NCI-H526 (cell line): ENCODE measurements around the gene SCIN.
"Not testable (repeated sequence)": the region's sequence is repeated elsewhere in the genome, so short reads cannot be mapped to it uniquely, and the experiment has no call there.

Experiments used
- DNase-seq, 2 experiments: peaks; one replicate each; lab custom pipeline; 2025; lab: John Stamatoyannopoulos, UW

The SCIN gene

GRCh38 chr7:12612622-12613021 lies 42.1 kb downstream of the SCIN start:
- no peak for DNase-seq

- no peak for DNase-seq
These were observed 49.0 kb downstream of the SCIN start for GRCh38 chr7:12619461-12620069.

DNA sequence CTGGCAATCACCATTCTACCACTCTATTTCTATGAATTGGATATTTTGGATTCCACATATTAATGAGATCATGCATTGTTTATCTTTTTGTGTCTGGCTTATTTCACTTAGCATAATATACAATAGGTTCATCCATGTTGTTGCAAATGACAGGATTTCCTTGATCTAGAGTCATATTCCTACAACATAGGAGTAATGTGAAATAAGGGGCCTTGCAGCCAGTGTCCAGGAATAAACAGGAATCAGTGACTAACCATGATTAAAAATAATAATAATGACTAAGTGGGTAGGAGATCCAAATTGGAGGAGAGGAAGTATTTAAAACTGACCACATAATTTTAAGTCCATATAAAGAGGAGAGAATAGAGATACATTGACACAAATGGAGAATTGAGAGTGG lies 49.9 kb downstream of the SCIN start:
- no peak for DNase-seq

- no peak for DNase-seq
These were observed 52.7 kb downstream of the SCIN start for GRCh38 chr7:12623223-12623622.

DNA sequence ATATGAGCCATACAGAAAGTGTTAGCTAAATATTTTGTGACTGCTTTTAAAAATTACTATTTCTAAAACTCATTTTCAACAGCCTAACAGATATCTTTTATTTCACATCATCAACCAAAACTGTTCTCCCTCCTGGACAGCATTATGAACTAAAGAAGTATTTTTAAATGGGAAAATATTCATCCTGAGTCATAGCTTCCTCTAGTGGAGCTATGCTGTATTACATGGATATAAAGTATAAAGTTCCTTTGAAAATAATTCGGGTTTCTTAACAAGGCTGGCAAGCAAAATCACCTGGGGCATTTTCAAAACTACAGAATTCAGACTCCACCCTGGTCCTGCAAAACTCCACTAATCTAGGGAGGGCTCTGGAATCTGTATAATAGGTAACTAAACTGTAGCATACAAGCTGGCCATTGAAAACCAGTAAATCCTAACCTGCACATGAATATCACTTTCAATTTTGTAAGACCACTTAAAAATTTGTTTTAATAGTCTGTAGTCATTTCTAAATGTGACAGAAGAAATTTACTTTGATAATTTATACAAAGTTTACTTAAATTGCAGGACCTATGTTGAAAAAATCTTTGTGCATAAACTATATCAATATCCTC lies 53.5 kb downstream of the SCIN start:
- DNase-seq, result peak; percentile 27 to 63

DNA sequence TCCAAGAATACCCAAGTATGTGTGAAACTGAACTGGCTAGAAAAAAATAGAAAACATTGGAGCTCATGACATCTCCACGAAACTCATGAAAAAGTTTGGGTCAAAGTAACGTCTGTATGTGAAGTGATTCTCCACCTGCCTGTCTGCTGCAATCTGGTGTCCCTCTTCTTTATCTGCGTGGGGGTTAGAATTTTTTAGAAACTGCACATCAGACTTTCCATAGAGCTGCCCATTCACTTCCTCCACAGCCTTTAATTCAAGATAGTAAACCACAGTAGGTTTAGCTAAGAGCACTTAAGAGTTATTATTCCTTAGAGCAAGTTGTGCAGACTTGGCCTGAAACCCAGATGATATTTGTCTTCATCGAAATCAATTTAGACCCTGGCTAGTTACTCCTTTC lies 55.3 kb downstream of the SCIN start:
- no peak for DNase-seq

DNA sequence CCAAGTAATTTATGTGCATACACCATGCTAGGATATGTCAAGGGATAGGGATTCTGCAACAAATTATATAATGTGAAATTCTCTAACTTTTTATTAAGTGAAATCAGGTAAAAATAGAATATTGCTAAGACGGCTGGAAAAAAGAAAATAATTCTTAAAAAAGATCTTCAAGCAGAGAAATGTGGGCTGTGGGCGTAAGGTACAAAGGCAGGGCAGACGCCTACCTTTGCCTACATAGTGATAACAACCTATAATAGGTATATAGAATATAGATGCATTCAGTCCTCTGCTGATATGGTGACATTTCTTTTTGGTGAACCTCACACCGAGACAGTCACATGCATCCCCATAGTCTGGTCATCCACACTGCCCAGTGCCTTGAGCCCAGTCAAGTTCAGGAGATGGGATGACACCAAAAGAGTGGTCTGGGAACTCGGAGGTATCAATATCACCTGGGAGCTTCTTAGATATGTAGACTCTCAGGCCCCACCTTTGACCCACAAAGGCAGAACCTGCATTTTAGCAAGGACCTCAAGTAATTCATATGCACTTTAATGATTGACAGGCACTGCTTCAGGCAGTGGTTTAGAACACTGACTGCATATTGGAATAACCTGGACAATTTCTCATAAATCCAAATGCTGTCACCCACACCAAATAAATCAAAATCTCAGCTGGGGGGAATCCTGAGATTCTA lies 59.4 kb downstream of the SCIN start:
- DNase-seq, result no peak

DNA sequence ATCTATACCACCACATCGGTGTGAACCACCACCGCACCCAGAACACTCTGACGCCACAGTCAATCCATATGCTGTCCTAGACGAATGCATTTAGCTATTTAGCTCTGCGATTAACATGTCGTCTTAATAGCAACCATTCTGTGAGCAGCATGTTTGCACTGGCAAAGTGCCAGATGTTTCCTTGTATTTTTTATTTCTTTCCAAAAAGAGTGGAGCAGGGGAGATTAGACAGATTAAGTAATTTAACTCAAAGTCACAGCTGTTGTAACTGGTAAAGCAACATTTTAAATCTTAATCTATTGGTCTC lies 59.9 kb downstream of the SCIN start:
- no peak for DNase-seq

GRCh38 chr7:12633582-12633981 lies 63.1 kb downstream of the SCIN start:
- DNase-seq, result no peak

DNA sequence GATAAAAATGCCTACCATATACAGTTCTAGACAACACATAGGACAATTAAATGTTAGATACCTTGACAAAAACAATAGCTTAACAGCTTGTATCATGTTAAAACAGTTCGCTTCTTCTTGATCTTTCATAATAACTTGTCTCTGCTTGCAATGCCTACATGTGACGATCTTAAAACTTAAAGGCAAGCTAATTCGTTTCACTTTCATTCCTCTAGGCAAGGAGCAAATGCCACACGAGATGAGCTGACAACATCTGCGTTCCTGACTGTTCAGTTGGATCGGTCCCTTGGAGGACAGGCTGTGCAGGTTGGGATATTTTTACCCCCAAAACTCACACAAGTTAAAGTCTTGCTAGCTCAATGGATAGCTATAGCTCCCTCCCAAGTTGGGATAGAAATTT lies 65.3 kb downstream of the SCIN start:
- no peak for DNase-seq

GRCh38 chr7:12637328-12637727 lies 66.8 kb downstream of the SCIN start:
- DNase-seq, result no peak

GRCh38 chr7:12637819-12638592 lies 67.5 kb downstream of the SCIN start:
- DNase-seq, result peak in 1 of 2 experiments; percentile 10

- DNase-seq, result peak; percentile 35 to 65
These were observed 68.4 kb downstream of the SCIN start for GRCh38 chr7:12638851-12639456.

- no peak for DNase-seq
These were observed 70.0 kb downstream of the SCIN start for GRCh38 chr7:12640299-12641096.

DNA sequence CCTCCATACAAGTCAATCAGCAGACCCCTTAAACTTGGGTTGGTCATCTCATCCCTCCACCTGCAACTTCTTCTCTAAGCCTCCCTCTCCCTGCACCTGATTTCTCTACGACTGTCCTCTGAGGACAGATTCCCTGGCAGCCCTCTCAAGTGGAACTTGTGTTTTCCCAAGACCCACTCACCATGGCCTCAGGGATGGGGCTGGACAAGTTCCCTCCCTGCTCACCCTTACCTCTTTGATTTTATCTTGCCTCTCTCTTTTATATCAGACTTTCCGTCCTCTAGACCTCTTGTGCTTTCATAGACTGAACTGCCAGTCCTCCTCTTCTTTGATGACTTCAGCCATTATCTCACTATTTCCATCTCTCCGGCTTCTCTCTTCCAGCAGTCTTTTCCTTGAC lies 70.7 kb downstream of the SCIN start:
- no peak for DNase-seq

GRCh38 chr7:12642508-12642907 lies 72.0 kb downstream of the SCIN start:
- DNase-seq, result no peak

DNA sequence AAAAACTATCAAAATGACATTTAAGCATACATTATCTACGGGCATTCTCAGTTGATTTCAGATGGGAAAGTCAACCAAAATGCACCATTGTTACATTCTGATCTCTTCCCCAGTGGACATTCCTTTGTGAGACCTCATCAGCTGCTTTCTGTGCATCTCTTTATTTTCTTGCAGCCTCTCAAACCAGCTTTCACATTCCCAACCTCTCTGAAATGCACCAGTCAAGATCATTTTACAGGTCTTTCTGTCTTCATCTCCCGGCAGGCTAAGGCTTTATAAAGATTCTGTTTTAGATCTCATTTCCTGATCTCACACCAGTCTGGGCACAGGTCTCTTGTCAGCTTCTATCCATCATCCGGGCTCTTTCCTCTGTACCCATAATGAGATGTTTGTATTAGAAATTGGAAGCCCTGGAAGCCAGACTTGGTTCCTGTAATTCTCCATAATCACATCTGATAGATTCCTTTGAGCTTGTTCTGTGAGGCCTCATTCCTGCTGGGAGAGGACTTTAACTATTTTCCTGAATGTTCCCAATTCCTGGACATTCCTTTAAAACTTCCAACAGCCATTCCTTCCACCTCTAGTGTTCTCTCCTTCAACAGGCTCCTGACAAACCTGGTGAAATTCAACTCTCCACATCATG lies 72.6 kb downstream of the SCIN start:
- DNase-seq, result no peak

- no peak for DNase-seq
These were observed 73.1 kb downstream of the SCIN start for GRCh38 chr7:12643644-12644043.

DNA sequence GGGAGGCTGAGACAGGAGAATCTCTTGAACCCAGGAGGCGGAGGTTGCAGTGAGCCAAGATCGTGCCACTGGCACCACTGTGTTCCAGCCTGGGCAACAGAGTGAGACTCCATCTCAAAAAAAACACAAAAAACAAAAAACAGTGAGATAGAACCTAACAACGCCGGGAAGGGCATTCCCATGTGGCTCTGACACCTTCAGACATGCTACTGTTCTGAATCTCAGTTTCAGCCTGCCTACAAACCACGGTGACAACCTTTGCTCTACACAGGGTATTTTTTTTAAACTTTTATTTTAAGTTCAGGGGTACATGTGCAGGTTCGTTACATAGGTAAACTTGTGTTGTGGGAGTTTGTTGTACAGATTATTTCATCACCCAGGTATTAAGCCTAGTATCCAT lies 74.7 kb downstream of the SCIN start:
- not testable (repeated sequence) for DNase-seq

GRCh38 chr7:12646139-12646538 lies 75.6 kb downstream of the SCIN start:
- DNase-seq, result no peak
